GM19239 (cell line): Measurements from ENCODE around the gene RASL10B.

ENCODE experiments used
- DNase-seq: peaks from one replicate; pipeline ENCODE4 v3.0.0; 2011; ENCODE audit warnings: low spot score; ENCODE audit not compliant: insufficient read length
- FAIRE-seq: peaks from 2 replicates; lab custom pipeline; 2011; peaks lifted over from hg19 to GRCh38; lab: Jason Lieb, UNC

The RASL10B gene

DNA sequence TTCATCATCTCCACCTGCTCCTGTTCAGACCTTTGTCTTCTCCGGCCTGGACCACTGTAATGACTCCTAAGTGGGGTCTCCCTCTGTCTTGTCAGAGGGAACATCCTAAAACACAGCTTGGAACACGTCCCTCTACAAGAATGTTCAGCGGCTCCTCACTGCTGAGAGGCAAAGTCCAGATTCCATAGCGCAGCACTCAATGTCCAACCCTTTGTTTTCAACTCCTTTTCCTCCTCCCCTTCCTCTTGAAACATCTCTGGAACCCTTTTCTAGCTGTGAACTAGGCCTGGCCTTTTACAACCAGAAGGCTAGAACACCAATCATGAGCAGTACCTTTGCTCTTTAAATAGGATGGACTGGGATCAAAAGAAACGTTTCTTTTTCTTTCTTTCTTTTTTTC lies 30.2 kb downstream of the RASL10B start:
- FAIRE-seq, result no peak
- DNase-seq, result no peak

- DNase-seq (no peak), FAIRE-seq (no peak)
Measured at GRCh38 chr17:35763767-35764122, 32.3 kb downstream of the RASL10B start.

- DNase-seq (peak; percentile 99), FAIRE-seq (no peak)
Measured at GRCh38 chr17:35764123-35764991, 32.9 kb downstream of the RASL10B start.

DNA sequence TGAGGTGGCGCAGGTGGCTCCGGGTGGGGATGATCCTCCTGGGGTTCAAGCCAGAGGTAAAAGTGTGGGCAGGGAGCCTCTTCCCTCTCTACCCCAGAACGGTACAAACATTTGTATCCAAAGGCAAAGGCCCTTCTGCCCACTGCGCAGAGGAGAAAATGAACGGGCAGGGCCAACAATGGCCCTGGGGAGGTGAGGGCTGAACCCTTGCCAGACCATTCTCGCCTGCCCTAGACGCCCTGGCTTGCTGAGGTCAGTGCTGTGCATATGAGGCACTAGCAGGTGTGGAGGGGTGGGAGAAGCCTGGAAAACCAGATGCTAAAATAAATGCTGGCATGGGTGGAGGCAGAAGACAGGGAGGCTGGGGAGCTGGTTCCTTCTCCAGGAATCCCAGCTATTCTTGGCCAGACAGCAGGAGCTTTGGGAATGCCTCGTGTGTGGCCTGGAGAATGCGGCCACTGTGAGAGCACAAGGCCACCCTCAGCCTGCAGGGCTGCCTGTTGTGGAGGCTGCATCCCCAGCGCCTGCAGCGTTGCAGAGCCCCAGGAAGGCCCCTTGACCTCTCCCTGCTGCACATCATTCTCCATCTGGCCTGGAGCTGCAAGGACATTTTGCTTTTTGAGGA lies 33.8 kb downstream of the RASL10B start:
- FAIRE-seq (no peak), DNase-seq (no peak)

DNA sequence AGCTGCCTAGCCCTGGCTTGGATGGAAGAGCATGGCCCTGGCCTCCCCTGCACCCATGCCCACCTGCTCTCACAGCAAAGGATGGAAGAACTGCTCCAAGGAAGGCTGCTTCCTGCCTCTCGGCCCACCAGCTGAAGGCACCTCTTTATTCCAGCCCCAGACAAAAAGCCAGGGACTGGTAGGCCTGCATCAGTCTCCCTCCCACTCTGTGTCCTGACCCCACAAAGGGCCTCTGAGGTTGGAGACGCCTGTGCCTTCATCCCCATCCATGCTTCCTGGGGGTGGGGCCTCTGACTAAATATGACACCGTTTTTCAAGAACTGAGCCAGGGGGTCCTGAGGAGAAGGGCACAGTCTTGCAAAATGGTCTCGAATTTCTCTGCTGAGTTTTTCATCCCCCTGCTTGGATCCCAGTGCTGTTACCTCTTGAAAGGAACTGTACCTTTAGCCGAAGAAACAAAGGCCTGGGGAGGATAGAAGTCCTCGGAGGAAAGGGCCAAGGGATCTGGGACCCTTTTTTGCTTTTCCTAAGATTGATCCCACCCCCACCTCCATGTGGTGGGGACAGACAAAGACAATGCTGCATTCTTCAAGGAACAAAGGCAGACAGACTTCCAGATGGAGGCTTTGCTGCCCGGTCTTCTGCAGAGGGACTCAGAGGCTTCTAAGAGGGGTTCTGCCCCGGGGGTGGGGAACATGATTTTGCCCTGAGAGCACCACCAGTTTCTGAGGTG lies 34.5 kb downstream of the RASL10B start:
- FAIRE-seq, result no peak
- no peak for DNase-seq

- DNase-seq, result no peak
- no peak for FAIRE-seq
Measured at GRCh38 chr17:35766489-35766877, 35.0 kb downstream of the RASL10B start.

- DNase-seq, result peak; percentile 62
- no peak for FAIRE-seq
Measured at GRCh38 chr17:35766903-35767510, 35.6 kb downstream of the RASL10B start.

- no peak for FAIRE-seq
- no peak for DNase-seq
Measured at GRCh38 chr17:35768797-35769196, 37.4 kb downstream of the RASL10B start.

- FAIRE-seq (no peak), DNase-seq (no peak)
Measured at GRCh38 chr17:35769895-35770486, 38.6 kb downstream of the RASL10B start.

DNA sequence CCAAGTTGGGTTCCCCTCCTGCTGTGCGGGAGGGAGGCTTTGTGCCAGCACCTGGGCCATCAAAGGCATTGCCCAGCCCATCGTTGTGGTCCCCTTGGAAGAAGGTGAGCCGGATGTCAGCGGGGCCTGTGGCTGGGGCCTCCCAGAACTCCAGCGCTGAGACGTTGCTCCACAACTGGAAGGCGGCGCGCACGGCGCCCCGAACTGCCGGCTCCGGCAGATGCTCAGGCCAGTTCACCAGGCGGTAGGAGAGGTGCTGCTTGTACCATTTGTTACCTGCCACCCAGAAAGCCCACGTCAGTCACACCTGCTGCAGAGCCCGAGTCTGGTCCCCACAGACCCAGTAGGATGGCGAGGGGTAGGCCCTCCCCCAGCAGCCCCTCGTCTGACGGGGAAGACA lies 41.7 kb downstream of the RASL10B start:
- FAIRE-seq, result no peak
- DNase-seq, result no peak

DNA sequence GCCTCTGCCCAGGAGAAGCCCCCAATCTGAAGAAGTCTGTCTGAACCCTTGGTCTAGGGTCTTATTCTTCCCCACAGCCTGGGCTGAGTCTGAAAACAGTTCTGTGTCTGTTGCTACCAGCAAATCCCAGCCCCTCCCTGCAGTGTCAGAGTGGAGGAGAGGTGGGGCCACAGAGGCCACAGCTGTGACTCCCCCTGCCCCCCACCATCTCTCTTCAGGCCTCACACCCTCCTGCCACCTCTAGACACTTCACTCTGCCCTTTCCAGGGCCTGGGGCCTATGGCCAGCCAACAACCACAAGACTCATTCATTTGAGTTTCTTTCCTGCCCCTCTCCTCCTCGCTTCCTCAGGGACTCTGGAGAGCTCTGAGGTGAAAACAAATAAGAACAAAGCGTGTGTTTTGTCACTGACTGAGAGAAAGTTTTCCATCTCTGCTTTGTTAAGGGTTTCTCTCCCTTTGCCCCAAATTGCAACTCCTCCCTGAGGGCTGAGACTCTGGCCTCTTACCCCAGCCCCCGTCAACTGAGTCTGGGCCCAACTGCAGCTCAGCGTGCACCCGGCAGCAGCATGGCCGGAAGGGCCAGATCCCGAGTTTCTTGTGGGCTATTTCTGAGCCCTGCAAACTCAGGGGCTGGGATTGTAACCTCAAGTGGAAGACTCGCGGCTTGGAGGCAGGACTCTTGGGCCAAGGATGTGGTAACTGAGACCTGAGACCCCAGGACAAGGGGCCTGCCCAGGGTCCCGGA lies 42.4 kb downstream of the RASL10B start:
- no peak for DNase-seq
- no peak for FAIRE-seq

GRCh38 chr17:35774499-35774898 lies 43.1 kb downstream of the RASL10B start:
- no peak for FAIRE-seq
- DNase-seq, result no peak

GRCh38 chr17:35775039-35775438 lies 43.6 kb downstream of the RASL10B start:
- FAIRE-seq, result no peak
- DNase-seq, result no peak

GRCh38 chr17:35775583-35775982 lies 44.1 kb downstream of the RASL10B start:
- DNase-seq (no peak), FAIRE-seq (no peak)

DNA sequence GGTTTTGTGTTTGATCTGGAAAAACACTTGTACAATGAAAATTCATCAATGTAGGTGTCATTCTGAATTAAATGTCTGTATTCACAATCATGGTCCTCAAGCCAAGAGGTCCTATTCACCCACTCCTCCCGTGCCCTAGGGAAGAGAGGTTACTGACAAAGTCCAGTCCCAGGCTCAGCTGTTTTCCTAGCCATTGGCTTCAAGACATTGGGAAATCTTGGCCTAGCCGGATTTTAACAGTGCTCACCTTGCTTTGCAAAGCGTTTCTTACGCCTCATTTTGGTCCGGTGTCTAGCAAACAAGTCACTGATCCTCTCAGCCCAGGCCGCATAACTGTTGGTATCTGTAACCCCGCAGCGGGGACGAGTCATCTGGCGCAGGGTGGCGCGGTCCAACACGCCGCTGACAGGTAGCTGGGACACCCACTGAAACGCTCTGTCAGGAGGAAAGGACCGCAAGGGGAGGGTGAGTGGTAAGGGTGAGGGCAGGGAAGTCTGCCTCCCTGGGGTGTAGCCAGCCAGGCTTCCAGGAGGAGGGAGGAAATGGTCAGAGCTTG lies 47.3 kb downstream of the RASL10B start:
- DNase-seq, result no peak
- no peak for FAIRE-seq

DNA sequence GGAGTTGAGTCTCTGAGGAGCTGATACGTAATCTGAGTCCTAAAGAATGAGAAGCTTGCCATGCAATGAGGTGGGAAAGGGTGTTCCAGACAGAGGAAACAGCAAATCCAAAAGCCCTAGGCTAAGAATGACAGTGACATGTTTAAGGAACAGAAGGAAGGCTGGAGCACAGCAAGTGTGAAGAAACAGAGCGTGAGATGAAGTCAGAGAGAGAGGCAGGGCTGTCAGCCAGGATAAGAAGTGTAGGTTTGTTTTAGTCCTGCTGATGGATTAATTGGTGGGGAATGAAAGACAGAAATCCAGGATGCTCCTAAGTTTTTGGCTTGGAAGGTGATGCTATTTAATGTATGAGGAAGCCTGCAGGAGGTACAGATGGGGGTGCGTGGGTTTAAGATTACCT lies 49.5 kb downstream of the RASL10B start:
- DNase-seq, result no peak

GRCh38 chr17:35784895-35785294 lies 53.5 kb downstream of the RASL10B start:
- FAIRE-seq, result no peak
- DNase-seq, result no peak

More for the DNA sequence above, 49.5 kb downstream of the RASL10B start:
- FAIRE-seq, result no peak

DNA sequence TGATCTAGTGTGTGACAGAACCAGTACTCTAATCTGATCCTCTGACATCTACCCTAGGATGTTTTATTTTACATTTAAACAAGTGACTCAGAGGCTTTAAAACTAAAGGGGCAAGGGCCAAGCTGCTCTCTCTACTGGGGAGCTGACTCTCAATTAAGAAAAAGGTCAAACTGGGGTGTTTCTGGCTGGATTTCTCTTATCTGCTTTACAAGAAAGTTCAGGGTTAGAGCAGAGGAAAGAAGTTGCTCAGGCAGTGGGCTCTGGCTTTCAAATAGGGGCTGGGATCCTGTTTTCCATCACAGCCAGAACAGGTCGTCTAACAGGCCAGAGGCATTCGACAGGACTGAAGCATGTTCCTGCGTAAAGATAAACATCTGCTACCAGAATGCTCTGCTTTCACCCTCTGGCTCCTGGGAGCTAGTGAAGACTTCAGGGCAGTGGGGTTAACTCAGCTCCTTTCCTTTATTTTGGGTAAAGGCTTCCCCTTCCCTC lies 55.5 kb downstream of the RASL10B start:
- DNase-seq (no peak), FAIRE-seq (no peak)
